CD4-positive, alpha-beta T cell treated with Interleukin-12 subunit alpha and Interleukin-12 subunit beta, for 1 hour (primary cell): Measurements from ENCODE around the gene TPST2.

Experiments
- DNase-seq: peaks from one replicate; pipeline ENCODE4 v3.0.0-alpha.2; 2020

Gene TPST2

GRCh38 chr22:26553056-26553752 lies 36.7 kb downstream of the TPST2 start:
- DNase-seq: no peak

GRCh38 chr22:26552466-26552865 lies 37.5 kb downstream of the TPST2 start:
- DNase-seq: no peak

GRCh38 chr22:26551568-26551967 lies 38.4 kb downstream of the TPST2 start:
- DNase-seq: no peak

GRCh38 chr22:26550498-26551033 lies 39.4 kb downstream of the TPST2 start:
- no peak for DNase-seq

- DNase-seq: no peak
Measured at GRCh38 chr22:26549902-26550497, 39.9 kb downstream of the TPST2 start.

GRCh38 chr22:26548984-26549383 lies 40.9 kb downstream of the TPST2 start:
- no peak for DNase-seq

- no peak for DNase-seq
Measured at GRCh38 chr22:26548303-26548702, 41.6 kb downstream of the TPST2 start.

GRCh38 chr22:26547837-26548236 lies 42.1 kb downstream of the TPST2 start:
- DNase-seq: no peak

- peak; percentile 12 for DNase-seq
Measured at GRCh38 chr22:26547426-26547825, 42.5 kb downstream of the TPST2 start.

- DNase-seq: no peak
Measured at GRCh38 chr22:26546282-26546681, 43.6 kb downstream of the TPST2 start.

- DNase-seq: no peak
Measured at GRCh38 chr22:26545827-26546226, 44.1 kb downstream of the TPST2 start.

- no peak for DNase-seq
Measured at GRCh38 chr22:26545385-26545784, 44.5 kb downstream of the TPST2 start.

- no peak for DNase-seq
Measured at GRCh38 chr22:26544489-26544888, 45.4 kb downstream of the TPST2 start.

- peak; percentile 11 for DNase-seq
Measured at GRCh38 chr22:26542831-26543230, 47.1 kb downstream of the TPST2 start.

GRCh38 chr22:26541167-26541819 lies 48.6 kb downstream of the TPST2 start:
- no peak for DNase-seq

- DNase-seq: no peak
Measured at GRCh38 chr22:26540119-26540518, 49.8 kb downstream of the TPST2 start.

GRCh38 chr22:26536762-26537134 lies 53.2 kb downstream of the TPST2 start:
- no peak for DNase-seq

- no peak for DNase-seq
Measured at GRCh38 chr22:26536056-26536761, 53.7 kb downstream of the TPST2 start.

- no peak for DNase-seq
Measured at GRCh38 chr22:26535603-26535908, 54.4 kb downstream of the TPST2 start.

GRCh38 chr22:26534874-26535602 lies 54.9 kb downstream of the TPST2 start:
- DNase-seq: no peak

GRCh38 chr22:26534171-26534855 lies 55.6 kb downstream of the TPST2 start:
- DNase-seq: no peak

GRCh38 chr22:26529345-26529744 lies 60.6 kb downstream of the TPST2 start:
- DNase-seq: no peak
